Left kidney (tissue), 1 donor: Measurements from ENCODE around the gene RBBP5. TPM values are rescaled to one million over a fixed set of nuclear protein-coding genes. Genes with fewer than 3 reads are reported as not detected.

Source experiments
- polyA plus RNA-seq: library from polyadenylated mRNA; unstranded; fragments of 120-200 nt; gene quantifications from one replicate; pipeline ENCODE4 v1.2.1, GENCODE V29; 2013; ENCODE audit not compliant: insufficient read length

RBBP5 gene
- polyA plus RNA-seq, 1 donor, result 23.7 TPM

Other genes with a start within 250 kb of the RBBP5 start
- gene CNTN2, start 78.8 kb downstream of the RBBP5 start, polyA plus RNA-seq, result 0.95 TPM
- gene TMEM81, start 37.5 kb downstream of the RBBP5 start, polyA plus RNA-seq, result 5.1 TPM
- 21.0 TPM for gene DSTYK, start 89.7 kb upstream of the RBBP5 start, polyA plus RNA-seq
- 6.3 TPM for gene TMCC2, start 106.0 kb upstream of the RBBP5 start, polyA plus RNA-seq
- 9.3 TPM for gene NUAK2, start 199.8 kb upstream of the RBBP5 start, polyA plus RNA-seq
- 2.5 TPM for gene KLHDC8A, start 234.9 kb upstream of the RBBP5 start, polyA plus RNA-seq